CD4-positive, alpha-beta T cell treated with Interleukin-15 for 4 hours (primary cell): ENCODE data around the gene SELENOW.
"Not testable (repeated sequence)": the region's sequence is repeated elsewhere in the genome, so short reads cannot be mapped to it uniquely, and the experiment has no call there.

Experiments
- DNase-seq: peaks from one replicate; pipeline ENCODE4 v3.0.0-alpha.2; 2020; ENCODE audit warnings: low spot score

Gene SELENOW

GRCh38 chr19:47778049-47778953 is at the start of gene SELENOW:
Gene SELENOW (plus strand): TSS chr19:47778703. CDS start chr19:47778786, 83 bp downstream.
- DNase-seq: peak; percentile 79

DNA sequence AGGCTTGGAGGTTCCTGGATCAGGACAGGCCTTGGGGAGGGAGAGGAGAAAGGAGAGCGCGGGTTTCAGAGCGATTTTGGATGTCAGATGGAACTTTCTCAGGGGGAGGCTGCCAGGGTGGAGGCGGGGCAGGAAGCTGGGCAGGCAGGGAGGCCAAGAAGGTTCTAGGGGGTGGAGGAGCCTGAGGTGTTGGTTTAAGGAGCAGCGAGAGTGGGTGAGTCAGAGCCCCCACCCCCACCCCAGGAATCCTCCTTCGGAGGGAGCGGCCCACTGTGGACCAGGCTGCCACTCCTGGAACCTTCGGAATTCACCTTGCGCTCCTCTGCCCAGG is 49.1 kb upstream of the SELENOW start:
- no peak for DNase-seq

GRCh38 chr19:47729799-47730520 is 48.5 kb upstream of the SELENOW start:
- DNase-seq: no peak

DNA sequence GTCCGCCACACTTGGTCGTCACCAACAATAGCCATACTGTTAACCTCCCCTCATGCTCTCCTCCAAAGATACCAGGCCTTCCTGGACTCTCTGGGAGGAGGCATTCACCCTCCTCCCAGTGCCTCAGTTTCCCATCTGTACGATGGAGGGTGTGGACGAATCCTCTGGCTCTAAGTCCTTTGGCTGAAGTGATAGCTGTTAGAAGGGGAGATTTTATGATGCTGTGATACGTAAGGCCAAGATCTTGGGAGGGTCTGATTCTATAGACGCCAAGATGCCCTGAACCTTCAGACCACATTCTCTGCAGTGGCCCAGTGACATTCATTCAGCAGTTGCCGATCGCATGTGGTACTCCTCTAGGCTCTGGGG is 48.0 kb upstream of the SELENOW start:
- no peak for DNase-seq

DNA sequence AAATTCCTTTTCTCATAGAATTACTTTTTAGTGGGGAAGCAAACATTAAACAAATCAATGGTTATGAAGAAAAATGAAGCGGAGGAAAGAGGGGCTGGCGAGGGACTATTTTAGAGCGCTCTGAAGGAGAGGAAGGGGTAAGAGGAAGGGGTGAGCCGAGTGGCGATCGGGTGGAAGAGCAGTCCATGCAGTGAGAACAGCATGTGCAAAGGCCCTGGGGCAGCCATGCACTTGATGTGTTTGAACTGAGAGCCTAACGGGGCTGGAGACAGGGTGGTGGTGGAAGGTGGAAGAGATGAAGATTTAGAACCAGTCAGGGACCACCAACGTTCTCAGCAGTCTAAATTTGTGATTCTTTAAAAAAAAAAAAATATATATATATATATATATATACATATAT is 47.6 kb upstream of the SELENOW start:
- no peak for DNase-seq

- DNase-seq: no peak
These were observed 43.4 kb upstream of the SELENOW start for GRCh38 chr19:47735131-47735530.

GRCh38 chr19:47740866-47741519 is 37.5 kb upstream of the SELENOW start:
- DNase-seq: no peak

GRCh38 chr19:47741544-47742140 is 36.9 kb upstream of the SELENOW start:
- no peak for DNase-seq

DNA sequence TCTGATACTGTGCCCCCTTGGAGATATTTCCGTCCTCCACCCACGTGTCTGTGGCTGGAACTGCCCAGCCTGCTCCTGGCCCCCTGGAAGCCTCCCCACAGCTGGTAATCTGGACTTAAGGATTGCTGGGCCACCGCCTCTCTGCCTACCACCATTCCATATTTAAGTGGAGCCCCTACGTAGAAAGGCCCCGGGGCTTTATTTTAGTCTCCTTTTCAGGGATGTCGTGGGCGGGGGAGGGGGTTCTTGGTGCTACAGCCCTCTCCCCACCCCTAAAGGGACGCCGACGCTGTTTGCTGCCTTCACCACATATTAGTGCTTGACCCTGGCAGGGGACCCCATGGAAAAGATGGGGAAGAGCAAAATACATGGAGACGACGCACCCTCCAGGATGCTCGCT is 35.9 kb upstream of the SELENOW start:
- no peak for DNase-seq

DNA sequence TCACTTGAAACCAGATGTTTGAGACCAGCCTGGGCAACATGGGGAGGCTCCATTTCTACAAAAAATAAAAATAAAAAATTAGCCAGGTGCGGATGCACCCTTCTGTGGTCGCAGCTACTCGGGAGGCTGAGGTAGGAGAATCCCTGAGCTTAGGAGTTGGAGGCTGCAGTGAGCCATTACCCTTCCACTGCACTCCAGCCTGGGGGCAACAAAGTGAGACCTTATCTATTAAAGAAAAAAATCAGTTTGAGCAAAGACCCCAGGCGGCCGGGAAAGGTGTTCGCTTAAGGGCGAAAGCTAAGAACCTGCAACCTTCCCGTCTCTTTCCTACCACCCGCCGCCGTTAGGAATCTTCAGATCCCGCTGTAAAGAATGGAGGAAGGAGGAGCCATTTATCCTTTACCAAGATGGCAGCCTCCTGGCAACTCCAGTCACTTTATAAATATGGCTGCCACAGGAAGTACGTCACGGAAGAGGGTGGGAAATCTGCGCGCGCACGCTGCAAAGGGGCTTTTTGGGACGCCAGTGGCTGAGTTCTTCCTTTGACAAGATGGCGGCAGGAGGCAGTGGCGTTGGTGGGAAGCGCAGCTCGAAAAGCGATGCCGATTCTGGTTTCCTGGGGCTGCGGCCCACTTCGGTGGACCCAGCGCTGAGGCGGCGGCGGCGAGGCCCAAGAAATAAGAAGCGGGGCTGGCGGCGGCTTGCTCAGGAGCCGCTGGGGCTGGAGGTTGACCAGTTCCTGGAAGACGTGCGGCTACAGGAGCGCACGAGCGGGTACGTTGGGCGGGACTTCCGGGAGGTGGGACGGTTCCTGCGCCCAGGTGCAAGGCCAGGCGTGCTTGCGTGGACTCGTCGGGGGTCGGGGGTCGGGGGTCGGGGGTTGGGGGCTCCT is 33.2 kb upstream of the SELENOW start, which contains the start of gene NOP53:
TSS of gene NOP53 (plus strand) at position 537 of the 892 bp plus-strand sequence. CDS start at position 551, 14 bp downstream.
- peak; percentile 98 for DNase-seq

DNA sequence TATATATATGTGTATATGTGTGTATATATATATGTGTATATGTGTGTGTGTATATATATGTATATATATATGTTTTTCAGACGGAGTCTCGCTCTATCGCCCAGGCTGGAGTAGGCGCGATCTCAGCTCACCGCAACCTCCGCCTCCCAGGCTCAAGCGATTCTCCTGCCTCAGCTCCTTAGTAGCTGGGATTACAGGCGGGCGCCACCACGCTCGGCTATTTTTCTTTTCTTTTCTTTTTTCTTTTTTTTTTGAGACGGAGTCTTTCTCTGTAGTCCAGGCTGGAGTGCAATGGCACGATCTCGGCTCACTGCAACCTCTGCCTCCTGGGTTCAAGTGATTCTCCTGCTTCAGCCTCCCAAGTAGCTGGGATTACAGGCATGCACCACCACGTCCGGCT is 32.4 kb upstream of the SELENOW start:
- DNase-seq: not testable (repeated sequence)

GRCh38 chr19:47749326-47749725 is 29.2 kb upstream of the SELENOW start:
- no peak for DNase-seq

- no peak for DNase-seq
These were observed 27.8 kb upstream of the SELENOW start for GRCh38 chr19:47750752-47751151.

- no peak for DNase-seq
These were observed 25.9 kb upstream of the SELENOW start for GRCh38 chr19:47752440-47753211.

DNA sequence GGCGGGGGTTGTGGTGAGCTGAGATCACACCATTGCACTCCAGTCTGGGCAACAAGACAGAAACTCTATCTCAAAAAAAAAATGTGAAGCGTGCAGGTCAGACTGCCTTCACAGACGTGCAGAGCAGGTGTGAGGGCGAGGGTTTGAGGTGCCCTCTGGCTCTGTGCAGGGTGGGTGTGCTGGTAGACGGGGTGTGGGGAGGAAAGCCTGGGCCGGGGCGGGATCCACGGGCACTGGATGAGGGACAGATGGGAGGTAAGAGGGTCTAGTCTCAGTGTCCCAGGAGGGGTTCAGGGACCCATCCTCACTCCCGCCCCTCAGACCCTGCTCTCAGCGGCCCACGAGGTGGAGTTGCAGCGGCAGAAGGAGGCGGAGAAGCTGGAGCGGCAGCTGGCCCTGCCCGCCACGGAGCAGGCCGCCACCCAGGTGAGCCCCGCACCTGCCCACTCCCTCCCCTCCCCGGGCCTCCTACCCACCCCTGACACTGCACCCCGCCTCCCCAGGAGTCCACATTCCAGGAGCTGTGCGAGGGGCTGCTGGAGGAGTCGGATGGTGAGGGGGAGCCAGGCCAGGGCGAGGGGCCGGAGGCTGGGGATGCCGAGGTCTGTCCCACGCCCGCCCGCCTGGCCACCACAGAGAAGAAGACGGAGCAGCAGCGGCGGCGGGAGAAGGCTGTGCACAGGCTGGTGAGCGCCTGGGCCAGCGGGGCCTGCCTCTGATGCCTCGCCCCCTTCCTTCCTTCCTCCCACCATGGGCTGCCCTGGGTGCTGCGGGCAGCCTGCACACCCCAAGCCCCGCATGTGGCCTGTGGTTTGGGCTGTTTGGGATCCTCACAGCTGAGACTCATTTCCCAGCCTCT is 24.1 kb upstream of the SELENOW start:
- no peak for DNase-seq

GRCh38 chr19:47755065-47755761 is 23.3 kb upstream of the SELENOW start:
- no peak for DNase-seq

DNA sequence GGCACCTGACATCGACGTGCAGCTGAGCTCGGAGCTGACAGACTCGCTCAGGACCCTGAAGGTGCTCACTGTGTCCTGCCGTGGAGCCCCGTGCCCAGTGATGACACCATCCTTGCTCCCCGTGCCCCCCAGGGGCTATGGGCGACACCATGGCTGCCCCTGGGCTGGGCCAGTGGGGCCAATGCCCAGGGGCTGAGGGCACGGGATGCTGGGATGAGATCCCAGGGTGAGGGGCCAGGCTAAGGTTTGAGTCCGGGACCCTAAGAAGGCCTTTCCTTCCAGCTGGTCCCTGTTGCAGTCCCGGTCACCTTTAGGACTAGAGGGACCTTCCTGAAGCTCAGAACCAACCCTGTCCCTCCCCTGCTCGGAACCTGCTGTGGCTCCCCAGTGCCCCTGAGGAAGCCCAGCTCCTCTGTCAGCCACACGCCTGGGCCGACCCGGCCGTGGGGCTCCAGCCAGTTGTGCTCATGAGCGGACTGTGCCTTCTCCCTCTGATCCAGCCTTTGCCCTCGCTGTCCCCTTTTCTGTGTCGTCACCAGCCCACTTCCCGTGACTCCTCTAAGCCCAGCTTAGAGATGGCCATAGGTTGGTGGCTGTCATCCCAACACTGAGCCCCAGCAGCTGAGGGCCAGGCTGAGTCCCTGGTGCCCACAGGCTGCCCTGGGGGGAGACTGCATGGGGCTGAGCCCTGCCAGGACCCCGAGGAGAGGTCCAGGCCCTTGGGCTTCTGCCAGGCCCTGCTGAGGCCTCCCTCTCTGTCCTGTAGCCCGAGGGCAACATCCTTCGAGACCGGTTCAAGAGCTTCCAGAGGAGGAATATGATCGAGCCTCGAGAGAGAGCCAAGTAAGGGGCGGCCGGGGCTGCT is 22.5 kb upstream of the SELENOW start:
- DNase-seq: no peak

GRCh38 chr19:47756627-47756929 is 21.9 kb upstream of the SELENOW start:
- no peak for DNase-seq
